GM12878 (cell line): ENCODE measurements around the gene KRT34.

Source experiments
- BHLHE40 ChIP-seq, 2 experiments: fragments of 450-650 bp in 1 of 2; IDR thresholded peaks; 2 replicates each; pipeline ENCODE4 v1.6.1; 2011 to 2017; ENCODE audit warnings: low read depth in 2 of 2, borderline replicate concordance in 1 of 2, improper control_type of control experiment in 1 of 2, low read length in 1 of 2, mild to moderate bottlenecking in 1 of 2
- CREM ChIP-seq: IDR thresholded peaks from 2 replicates; pipeline ENCODE4 v1.6.1; 2014; ENCODE audit warnings: antibody characterized with exemption, low read depth
- CTCF ChIP-seq, 3 experiments: IDR thresholded peaks in 2 of 3; conservative IDR thresholded peaks in 1 of 3; 2 replicates each; pipeline ENCODE4 v1.5.1; 2011; ENCODE audit warnings: low read depth in 3 of 3, low read length in 3 of 3, mild to moderate bottlenecking in 3 of 3, control low read depth in 2 of 3, moderate library complexity in 2 of 3, inconsistent platforms in 1 of 3, mixed read lengths in 1 of 3; ENCODE audit not compliant: control insufficient read depth in 2 of 3, insufficient read depth in 1 of 3; ENCODE audit errors: extremely low read depth in 1 of 3
- EZH2 ChIP-seq: IDR thresholded peaks from 2 replicates; pipeline ENCODE4 v1.6.1; 2012; ENCODE audit warnings: low read depth, mild to moderate bottlenecking, control low read depth, inconsistent platforms, low read length, borderline replicate concordance; ENCODE audit not compliant: control insufficient read depth
- NFYB ChIP-seq: IDR thresholded peaks from 2 replicates; pipeline ENCODE4 v1.6.1; 2011; ENCODE audit warnings: low read depth, mild to moderate bottlenecking, low read length, improper control_type of control experiment, moderate library complexity; ENCODE audit not compliant: insufficient read depth
- PBX3 ChIP-seq: IDR thresholded peaks from 2 replicates; pipeline ENCODE4 v1.6.1; 2011; ENCODE audit warnings: mild to moderate bottlenecking, low read depth, low read length, moderate library complexity; ENCODE audit not compliant: insufficient replicate concordance
- POLR2A ChIP-seq: IDR thresholded peaks from 2 replicates; pipeline ENCODE4 v1.6.1; 2011; ENCODE audit warnings: low read depth, mild to moderate bottlenecking, low read length
- SMARCA5 ChIP-seq: fragments of 450-650 bp; IDR thresholded peaks from 2 replicates; pipeline ENCODE4 v1.6.1; 2017; ENCODE audit warnings: mild to moderate bottlenecking
- SMC3 ChIP-seq: IDR thresholded peaks from 2 replicates; pipeline ENCODE4 v1.6.1; 2011; ENCODE audit warnings: low read length, improper control_type of control experiment, borderline replicate concordance
- TAF1 ChIP-seq: IDR thresholded peaks from 2 replicates; pipeline ENCODE4 v1.6.1; 2011; ENCODE audit warnings: mild to moderate bottlenecking, low read depth, low read length, borderline replicate concordance
- TF ChIP-seq, protein P1 (sequence below): fragments of 450-650 bp; IDR thresholded peaks from 2 replicates; pipeline ENCODE4 v1.6.1; 2018; ENCODE audit warnings: mild to moderate bottlenecking, low read depth, moderate library complexity; ENCODE audit not compliant: partially characterized antibody
- TF ChIP-seq, protein P2 (sequence below): IDR thresholded peaks from 2 replicates; pipeline ENCODE4 v1.6.1; 2011; ENCODE audit warnings: low read depth, low read length, improper control_type of control experiment, borderline replicate concordance
- TF ChIP-seq, protein P3 (sequence below): IDR thresholded peaks from 2 replicates; pipeline ENCODE4 v1.6.1; 2012; ENCODE audit warnings: mild to moderate bottlenecking, low read depth, low read length

GRCh38 chr17:41345992-41346391, 36.1 kb downstream of the KRT34 start:
- TF ChIP-seq BHLHE40 (IDR thresholded peaks at IDR 0.05; ENCODE audit: borderline replicate concordance in 1 of 2, low read depth in 2 of 2, low read length in 1 of 2) (no peak), POLR2A (no peak), TAF1 (no peak), EZH2 (no peak), PBX3 (no peak), CTCF (IDR thresholded peaks at IDR 0.05 in 2 of 3, conservative IDR thresholded peaks at IDR 0.05 in 1 of 3; ENCODE audit: control insufficient read depth in 2 of 3, extremely low read depth in 1 of 3, insufficient read depth in 1 of 3, low read depth in 3 of 3, low read length in 3 of 3) (no peak), SMC3 (no peak), SMARCA5 (no peak), NFYB (no peak), CREM (no peak)
- TF ChIP-seq, protein P1, sequence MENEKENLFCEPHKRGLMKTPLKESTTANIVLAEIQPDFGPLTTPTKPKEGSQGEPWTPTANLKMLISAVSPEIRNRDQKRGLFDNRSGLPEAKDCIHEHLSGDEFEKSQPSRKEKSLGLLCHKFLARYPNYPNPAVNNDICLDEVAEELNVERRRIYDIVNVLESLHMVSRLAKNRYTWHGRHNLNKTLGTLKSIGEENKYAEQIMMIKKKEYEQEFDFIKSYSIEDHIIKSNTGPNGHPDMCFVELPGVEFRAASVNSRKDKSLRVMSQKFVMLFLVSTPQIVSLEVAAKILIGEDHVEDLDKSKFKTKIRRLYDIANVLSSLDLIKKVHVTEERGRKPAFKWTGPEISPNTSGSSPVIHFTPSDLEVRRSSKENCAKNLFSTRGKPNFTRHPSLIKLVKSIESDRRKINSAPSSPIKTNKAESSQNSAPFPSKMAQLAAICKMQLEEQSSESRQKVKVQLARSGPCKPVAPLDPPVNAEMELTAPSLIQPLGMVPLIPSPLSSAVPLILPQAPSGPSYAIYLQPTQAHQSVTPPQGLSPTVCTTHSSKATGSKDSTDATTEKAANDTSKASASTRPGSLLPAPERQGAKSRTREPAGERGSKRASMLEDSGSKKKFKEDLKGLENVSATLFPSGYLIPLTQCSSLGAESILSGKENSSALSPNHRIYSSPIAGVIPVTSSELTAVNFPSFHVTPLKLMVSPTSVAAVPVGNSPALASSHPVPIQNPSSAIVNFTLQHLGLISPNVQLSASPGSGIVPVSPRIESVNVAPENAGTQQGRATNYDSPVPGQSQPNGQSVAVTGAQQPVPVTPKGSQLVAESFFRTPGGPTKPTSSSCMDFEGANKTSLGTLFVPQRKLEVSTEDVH = no peak
- TF ChIP-seq, protein P2, sequence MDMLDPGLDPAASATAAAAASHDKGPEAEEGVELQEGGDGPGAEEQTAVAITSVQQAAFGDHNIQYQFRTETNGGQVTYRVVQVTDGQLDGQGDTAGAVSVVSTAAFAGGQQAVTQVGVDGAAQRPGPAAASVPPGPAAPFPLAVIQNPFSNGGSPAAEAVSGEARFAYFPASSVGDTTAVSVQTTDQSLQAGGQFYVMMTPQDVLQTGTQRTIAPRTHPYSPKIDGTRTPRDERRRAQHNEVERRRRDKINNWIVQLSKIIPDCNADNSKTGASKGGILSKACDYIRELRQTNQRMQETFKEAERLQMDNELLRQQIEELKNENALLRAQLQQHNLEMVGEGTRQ = no peak
- TF ChIP-seq, protein P3, sequence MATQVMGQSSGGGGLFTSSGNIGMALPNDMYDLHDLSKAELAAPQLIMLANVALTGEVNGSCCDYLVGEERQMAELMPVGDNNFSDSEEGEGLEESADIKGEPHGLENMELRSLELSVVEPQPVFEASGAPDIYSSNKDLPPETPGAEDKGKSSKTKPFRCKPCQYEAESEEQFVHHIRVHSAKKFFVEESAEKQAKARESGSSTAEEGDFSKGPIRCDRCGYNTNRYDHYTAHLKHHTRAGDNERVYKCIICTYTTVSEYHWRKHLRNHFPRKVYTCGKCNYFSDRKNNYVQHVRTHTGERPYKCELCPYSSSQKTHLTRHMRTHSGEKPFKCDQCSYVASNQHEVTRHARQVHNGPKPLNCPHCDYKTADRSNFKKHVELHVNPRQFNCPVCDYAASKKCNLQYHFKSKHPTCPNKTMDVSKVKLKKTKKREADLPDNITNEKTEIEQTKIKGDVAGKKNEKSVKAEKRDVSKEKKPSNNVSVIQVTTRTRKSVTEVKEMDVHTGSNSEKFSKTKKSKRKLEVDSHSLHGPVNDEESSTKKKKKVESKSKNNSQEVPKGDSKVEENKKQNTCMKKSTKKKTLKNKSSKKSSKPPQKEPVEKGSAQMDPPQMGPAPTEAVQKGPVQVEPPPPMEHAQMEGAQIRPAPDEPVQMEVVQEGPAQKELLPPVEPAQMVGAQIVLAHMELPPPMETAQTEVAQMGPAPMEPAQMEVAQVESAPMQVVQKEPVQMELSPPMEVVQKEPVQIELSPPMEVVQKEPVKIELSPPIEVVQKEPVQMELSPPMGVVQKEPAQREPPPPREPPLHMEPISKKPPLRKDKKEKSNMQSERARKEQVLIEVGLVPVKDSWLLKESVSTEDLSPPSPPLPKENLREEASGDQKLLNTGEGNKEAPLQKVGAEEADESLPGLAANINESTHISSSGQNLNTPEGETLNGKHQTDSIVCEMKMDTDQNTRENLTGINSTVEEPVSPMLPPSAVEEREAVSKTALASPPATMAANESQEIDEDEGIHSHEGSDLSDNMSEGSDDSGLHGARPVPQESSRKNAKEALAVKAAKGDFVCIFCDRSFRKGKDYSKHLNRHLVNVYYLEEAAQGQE = no peak
